IPS DF 6.9 (cell line): ENCODE results near the gene PPDPF.

ENCODE experiments used
- DNase-seq: peaks from one replicate; pipeline ENCODE4 v3.0.0-alpha.2; 2013; ENCODE audit warnings: low read depth, low spot score
- H3K27ac ChIP-seq: one replicate; pipeline ENCODE4 v1.5.1; 2013; ENCODE audit warnings: low read length, control low read depth
- H3K27me3 ChIP-seq: 2 replicates; pipeline ENCODE4 v1.6.1; 2013; ENCODE audit warnings: mild to moderate bottlenecking, low read length; ENCODE audit not compliant: control insufficient read depth, insufficient read depth
- H3K36me3 ChIP-seq: 2 replicates; pipeline ENCODE4 v1.6.1; 2013; ENCODE audit warnings: low read length; ENCODE audit not compliant: control insufficient read depth, insufficient read depth
- H3K4me1 ChIP-seq: 2 replicates; pipeline ENCODE4 v1.6.1; 2013; ENCODE audit warnings: low read length; ENCODE audit not compliant: control insufficient read depth, insufficient read depth
- H3K4me3 ChIP-seq: 2 replicates; pipeline ENCODE4 v1.5.1; 2013; ENCODE audit warnings: mild to moderate bottlenecking, low read length
- H3K9me3 ChIP-seq: 2 replicates; pipeline ENCODE4 v1.6.1; 2013; ENCODE audit warnings: low read length, inconsistent platforms; ENCODE audit not compliant: control insufficient read depth, insufficient read depth
- WGBS: extraction: QIAGEN DNeasy Blood & Tissue Kit; methylation state at CpG from one replicate; pipeline ENCODE4 v1.1.7; 2013; ENCODE audit warnings: mixed read lengths, missing lambda C conversion rate; ENCODE audit not compliant: insufficient read length, insufficient coverage; 5-methylcytosine and 5-hydroxymethylcytosine counted together

PPDPF gene

GRCh38 chr20:63520504-63520933 lies at the start of gene PPDPF:
PPDPF (plus strand) TSS chr20:63520765; CDS start chr20:63521309, 544 bp downstream.
- H3K4me3 ChIP-seq, result peak within 1 kb of the TSS; percentile 93
- no peaks in the 10 kb centered on the region for H3K9me3 ChIP-seq
- no CpG with 5 or more reads among the region's 64 CpGs for WGBS
- H3K27ac ChIP-seq, result no peak within 1 kb of the TSS
- peaks cover 4% of the 10 kb centered on the region for H3K4me1 ChIP-seq
- H3K27me3 ChIP-seq, result no peaks in the 10 kb centered on the region
- DNase-seq, result no peak
- H3K36me3 ChIP-seq, result peaks cover 13% of the 10 kb centered on the region; the same call in 1 of the 2 replicates

- DNase-seq, result no peak
- no peaks in the 10 kb centered on the region for H3K36me3 ChIP-seq
- peak overlapping the region; percentile 68 for H3K4me3 ChIP-seq
- no peaks in the 10 kb centered on the region for H3K9me3 ChIP-seq
- H3K27me3 ChIP-seq, result no peaks in the 10 kb centered on the region
- whole genome bisulfite sequencing, result no CpG with 5 or more reads among the region's 46 CpGs
- H3K4me1 ChIP-seq, result peaks cover 14% of the 10 kb centered on the region
- H3K27ac ChIP-seq, result no peak overlapping the region
Measured at GRCh38 chr20:63471002-63471716, 49.4 kb upstream of the PPDPF start.

GRCh38 chr20:63471717-63471980 lies 48.9 kb upstream of the PPDPF start:
- Histone ChIP-seq H3K4me1 (peaks cover 14% of the 10 kb centered on the region), H3K9me3 (no peaks in the 10 kb centered on the region), H3K27me3 (no peaks in the 10 kb centered on the region), H3K36me3 (no peaks in the 10 kb centered on the region), H3K27ac (no peak overlapping the region), H3K4me3 (peak overlapping the region; percentile 68)
- no peak for DNase-seq
- no CpG with 5 or more reads among the region's 27 CpGs for WGBS

GRCh38 chr20:63471981-63472831 lies 48.4 kb upstream of the PPDPF start, which contains the start of gene KCNQ2:
KCNQ2 (minus strand) TSS chr20:63472655; CDS start chr20:63472463, 192 bp downstream.
- no peak within 1 kb of the TSS for H3K27ac ChIP-seq

GRCh38 chr20:63472862-63473390 lies 47.6 kb upstream of the PPDPF start:
- Histone ChIP-seq H3K36me3 (no peaks in the 10 kb centered on the region), H3K4me1 (peaks cover 15% of the 10 kb centered on the region), H3K4me3 (no peak overlapping the region), H3K27ac (no peak overlapping the region), H3K9me3 (no peaks in the 10 kb centered on the region), H3K27me3 (no peaks in the 10 kb centered on the region)
- WGBS, result no CpG with 5 or more reads among the region's 13 CpGs
- DNase-seq, result no peak

More at GRCh38 chr20:63471981-63472831, 48.4 kb upstream of the PPDPF start, which contains the start of gene KCNQ2:
- Histone ChIP-seq H3K4me1 (peaks cover 14% of the 10 kb centered on the region), H3K9me3 (no peaks in the 10 kb centered on the region), H3K27me3 (no peaks in the 10 kb centered on the region), H3K36me3 (no peaks in the 10 kb centered on the region), H3K4me3 (peak within 1 kb of the TSS; percentile 68)
- no peak for DNase-seq
- WGBS, result no CpG with 5 or more reads among the region's 111 CpGs

- Histone ChIP-seq H3K27me3 (no peaks in the 10 kb centered on the region), H3K4me3 (no peak overlapping the region), H3K36me3 (no peaks in the 10 kb centered on the region), H3K27ac (no peak overlapping the region), H3K9me3 (no peaks in the 10 kb centered on the region), H3K4me1 (peaks cover 15% of the 10 kb centered on the region)
- no peak for DNase-seq
- no CpG with 5 or more reads among the region's 30 CpGs for WGBS
Measured at GRCh38 chr20:63473555-63474449, 46.8 kb upstream of the PPDPF start.

- H3K27ac ChIP-seq, result no peak overlapping the region
- DNase-seq, result no peak
- no peaks in the 10 kb centered on the region for H3K27me3 ChIP-seq
- H3K4me3 ChIP-seq, result no peak overlapping the region
- no peaks in the 10 kb centered on the region for H3K9me3 ChIP-seq
- H3K4me1 ChIP-seq, result peaks cover 10% of the 10 kb centered on the region; the same call in 1 of the 2 replicates
- WGBS, result no CpG with 5 or more reads among the region's 16 CpGs
- no peaks in the 10 kb centered on the region for H3K36me3 ChIP-seq
Measured at GRCh38 chr20:63475209-63475608, 45.4 kb upstream of the PPDPF start.

- no peak overlapping the region for H3K27ac ChIP-seq
- H3K4me3 ChIP-seq, result no peak overlapping the region
- no peaks in the 10 kb centered on the region for H3K36me3 ChIP-seq
- WGBS, result no CpG with 5 or more reads among the region's 21 CpGs
- H3K27me3 ChIP-seq, result no peaks in the 10 kb centered on the region
- no peaks in the 10 kb centered on the region for H3K9me3 ChIP-seq
- peaks cover 9% of the 10 kb centered on the region; the same call in 1 of the 2 replicates for H3K4me1 ChIP-seq
- no peak for DNase-seq
Measured at GRCh38 chr20:63477061-63477616, 43.4 kb upstream of the PPDPF start.

- Histone ChIP-seq H3K36me3 (no peaks in the 10 kb centered on the region), H3K27ac (no peak overlapping the region), H3K4me1 (peaks cover 10% of the 10 kb centered on the region; the same call in 1 of the 2 replicates), H3K4me3 (no peak overlapping the region), H3K9me3 (no peaks in the 10 kb centered on the region), H3K27me3 (no peaks in the 10 kb centered on the region)
- WGBS, result no CpG with 5 or more reads among the region's 17 CpGs
- DNase-seq, result no peak
Measured at GRCh38 chr20:63477944-63478343, 42.6 kb upstream of the PPDPF start.
